SK-N-DZ (cell line): ENCODE results near the gene ANTKMT.
A peak's percentile ranks its signal among the peaks of the same experiment; 100 is the strongest.

Experiments
- DNase-seq: peaks from one replicate; pipeline ENCODE4 v3.0.0-alpha.2; 2015; ENCODE audit warnings: low spot score

ANTKMT gene

GRCh38 chr16:695355-696089, 25.4 kb upstream of the ANTKMT start:
- DNase-seq, result no peak

- no peak for DNase-seq
Observed at GRCh38 chr16:698911-699671, 21.9 kb upstream of the ANTKMT start.

- DNase-seq, result no peak
Observed at GRCh38 chr16:700684-701584, 20.0 kb upstream of the ANTKMT start.

- DNase-seq, result no peak
Observed at GRCh38 chr16:702341-702740, 18.6 kb upstream of the ANTKMT start.

- DNase-seq, result no peak
Observed at GRCh38 chr16:703406-703805, 17.5 kb upstream of the ANTKMT start.

- no peak for DNase-seq
Observed at GRCh38 chr16:704047-704446, 16.9 kb upstream of the ANTKMT start.

- DNase-seq, result no peak
Observed at GRCh38 chr16:704552-705380, 16.2 kb upstream of the ANTKMT start.

- DNase-seq, result peak; percentile 70
Observed at GRCh38 chr16:705431-706188, 15.3 kb upstream of the ANTKMT start, which contains the start of gene FBXL16. TSS of gene FBXL16 (minus strand) at chr16:705801. CDS start at chr16:697405, 8,396 bp downstream.

GRCh38 chr16:706189-707061, 14.5 kb upstream of the ANTKMT start:
- DNase-seq, result no peak

GRCh38 chr16:707062-707538, 13.8 kb upstream of the ANTKMT start:
- no peak for DNase-seq

- no peak for DNase-seq
Observed at GRCh38 chr16:708019-708418, 12.9 kb upstream of the ANTKMT start.

GRCh38 chr16:708959-709358, 12.0 kb upstream of the ANTKMT start:
- no peak for DNase-seq

GRCh38 chr16:709566-710499, 11.1 kb upstream of the ANTKMT start:
- peak; percentile 93 for DNase-seq

- no peak for DNase-seq
Observed at GRCh38 chr16:710500-711075, 10.4 kb upstream of the ANTKMT start.

- no peak for DNase-seq
Observed at GRCh38 chr16:711084-711483, 9.9 kb upstream of the ANTKMT start.

- peak; percentile 80 for DNase-seq
Observed at GRCh38 chr16:711548-712320, 9.2 kb upstream of the ANTKMT start.

GRCh38 chr16:712740-713250, 8.2 kb upstream of the ANTKMT start:
- peak; percentile 70 for DNase-seq
